ENCODE measurements around the gene ATOSB. TPM values are rescaled to one million over a fixed set of nuclear protein-coding genes. Genes with fewer than 3 reads are reported as not detected.
A peak's percentile ranks its signal among the peaks of the same experiment; 100 is the strongest.

ATOSB gene
- total RNA-seq, 1 experiment from 2014 or later: 36.0 TPM

GRCh38 chr9:35089434-35089833 is 26.2 kb downstream of the ATOSB start:
- no peak for DNase-seq (ENCODE audit: low read depth)

- no peak for DNase-seq (ENCODE audit: low read depth)
These were observed 30.6 kb downstream of the ATOSB start for GRCh38 chr9:35085078-35085477.

DNA sequence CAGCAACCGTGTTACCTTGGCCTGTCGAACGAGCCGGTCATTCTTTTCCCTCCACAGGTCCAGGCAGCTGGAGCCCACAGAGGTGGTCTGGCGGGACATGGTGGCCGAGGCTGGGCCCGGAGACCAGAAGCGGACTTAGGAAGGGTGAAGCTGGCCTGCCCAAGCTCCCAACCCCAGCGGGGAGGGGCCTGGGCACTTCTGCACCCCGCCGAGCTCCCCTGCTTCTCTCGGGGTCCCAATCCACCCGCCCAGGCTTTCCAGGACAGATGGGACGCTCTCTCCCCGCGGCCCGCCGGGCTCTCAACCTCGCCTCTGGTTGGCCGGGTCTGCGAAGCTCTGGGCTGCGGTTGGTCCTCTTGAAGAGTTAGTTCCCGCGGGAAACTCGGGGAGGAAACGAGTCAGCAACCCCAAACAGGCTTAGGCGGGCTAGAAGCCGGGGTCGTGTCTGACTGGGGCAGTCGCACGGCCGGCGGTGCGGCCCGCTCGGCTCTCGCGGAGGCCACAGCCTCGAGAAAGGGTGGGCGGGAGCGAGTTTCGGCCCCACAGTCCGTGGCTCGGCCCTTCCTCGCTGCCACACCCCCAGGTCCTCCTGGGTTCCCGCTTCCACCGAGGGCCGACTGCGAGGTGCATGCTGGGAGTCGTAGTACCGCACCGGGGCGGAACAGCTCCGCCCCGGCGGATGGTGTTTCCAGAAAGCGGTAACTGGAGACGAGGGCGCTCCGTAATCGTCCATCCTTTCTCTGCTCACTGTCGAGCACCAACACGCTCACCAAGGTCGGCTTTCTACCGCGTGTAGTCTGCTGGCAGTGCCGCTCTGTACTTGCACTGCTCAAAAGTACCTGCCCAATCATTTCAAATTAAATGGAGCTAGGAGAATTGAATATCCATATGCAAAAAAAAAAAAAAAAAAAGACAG is 36.0 kb downstream of the ATOSB start, which contains the start of gene FANCG:
Gene FANCG (minus strand): TSS at position 517 of the 916 bp plus-strand sequence. CDS start 418 bp downstream, at position 99.
- peak; percentile 91 for DNase-seq (ENCODE audit: low read depth)

DNA sequence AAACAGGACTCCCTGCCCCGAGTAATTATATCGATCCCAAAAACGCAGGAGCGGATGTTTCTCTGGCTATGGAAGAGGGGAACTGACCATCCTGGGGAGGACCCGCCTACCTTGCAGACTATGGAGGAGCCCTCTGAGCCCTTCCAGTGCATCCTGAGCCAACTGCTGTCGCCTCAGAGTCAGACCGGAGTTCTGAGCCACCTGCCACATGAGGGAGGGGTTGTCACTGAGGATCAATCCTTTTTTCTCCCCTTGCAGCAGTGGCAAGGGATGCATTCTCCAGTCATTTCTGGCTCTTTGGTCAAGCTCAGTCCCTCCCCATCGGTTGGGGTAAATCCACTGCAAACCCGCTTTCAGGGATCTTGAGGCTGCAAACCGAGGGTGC is 36.6 kb downstream of the ATOSB start:
- no peak for DNase-seq (ENCODE audit: low read depth)

- DNase-seq (ENCODE audit: low read depth): no peak
These were observed 37.6 kb downstream of the ATOSB start for GRCh38 chr9:35078066-35078465.

DNA sequence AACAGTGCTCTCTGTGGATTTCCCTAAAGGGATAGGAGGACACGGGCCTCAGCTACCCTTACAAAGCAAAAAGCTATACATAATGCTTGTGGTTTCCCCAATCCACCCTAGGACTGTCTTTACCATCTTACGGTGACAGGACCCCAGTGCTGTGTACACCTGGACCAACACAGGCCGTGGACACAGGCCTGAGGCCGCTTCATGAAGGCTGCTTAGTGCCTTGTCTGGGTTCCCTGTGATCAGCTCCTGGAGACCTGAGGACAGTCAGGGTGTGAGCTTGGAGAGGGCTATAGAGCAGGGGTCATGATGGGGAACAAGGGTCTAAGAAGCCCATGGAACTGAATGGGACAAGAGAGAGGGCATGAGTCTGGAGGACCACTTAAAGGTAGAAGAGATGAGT is 38.8 kb downstream of the ATOSB start:
- DNase-seq (ENCODE audit: low read depth): no peak

GRCh38 chr9:35075358-35075757 is 40.3 kb downstream of the ATOSB start:
- DNase-seq (ENCODE audit: low read depth): no peak

DNA sequence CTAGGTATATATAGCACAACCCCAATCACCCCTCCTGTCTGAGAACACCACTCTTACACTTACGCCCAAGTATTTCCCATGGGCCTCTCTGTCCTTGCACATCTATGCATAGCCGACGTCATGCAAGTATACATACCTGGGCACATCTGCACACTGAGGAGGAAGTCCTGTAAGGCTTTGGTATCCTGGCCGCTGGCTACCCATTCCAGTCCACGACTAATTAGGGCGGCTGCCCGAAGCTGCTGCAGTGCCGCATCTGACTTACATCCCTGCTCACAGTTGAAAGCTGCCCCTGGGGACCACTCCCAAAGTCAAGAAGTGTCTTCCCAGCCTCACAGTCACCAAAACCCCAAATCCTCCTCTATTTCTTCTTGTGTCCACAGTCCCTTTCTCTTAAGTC is 40.9 kb downstream of the ATOSB start:
- DNase-seq (ENCODE audit: low read depth): no peak

DNA sequence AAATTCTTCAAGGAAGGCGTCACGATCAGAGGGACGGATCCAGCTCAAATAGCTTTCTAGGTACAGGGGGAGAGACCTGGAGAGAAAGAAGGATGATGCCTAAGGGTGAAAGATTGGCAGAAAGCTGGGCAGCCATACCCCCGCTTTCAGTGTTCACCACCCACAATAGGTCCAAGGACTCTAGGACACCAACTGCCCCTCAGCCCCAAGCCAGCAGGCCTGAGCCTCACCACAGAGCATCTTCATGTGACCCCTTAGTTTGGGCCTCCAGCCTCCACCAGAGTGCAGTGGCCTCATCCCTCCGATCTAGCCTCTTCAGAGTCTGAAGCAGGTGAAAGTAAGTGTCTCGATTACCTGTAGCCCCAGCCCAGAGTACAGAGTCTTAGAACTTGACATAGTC is 41.5 kb downstream of the ATOSB start:
- DNase-seq (ENCODE audit: low read depth): no peak

- no peak for DNase-seq (ENCODE audit: low read depth)
These were observed 42.4 kb downstream of the ATOSB start for GRCh38 chr9:35073279-35073612.

DNA sequence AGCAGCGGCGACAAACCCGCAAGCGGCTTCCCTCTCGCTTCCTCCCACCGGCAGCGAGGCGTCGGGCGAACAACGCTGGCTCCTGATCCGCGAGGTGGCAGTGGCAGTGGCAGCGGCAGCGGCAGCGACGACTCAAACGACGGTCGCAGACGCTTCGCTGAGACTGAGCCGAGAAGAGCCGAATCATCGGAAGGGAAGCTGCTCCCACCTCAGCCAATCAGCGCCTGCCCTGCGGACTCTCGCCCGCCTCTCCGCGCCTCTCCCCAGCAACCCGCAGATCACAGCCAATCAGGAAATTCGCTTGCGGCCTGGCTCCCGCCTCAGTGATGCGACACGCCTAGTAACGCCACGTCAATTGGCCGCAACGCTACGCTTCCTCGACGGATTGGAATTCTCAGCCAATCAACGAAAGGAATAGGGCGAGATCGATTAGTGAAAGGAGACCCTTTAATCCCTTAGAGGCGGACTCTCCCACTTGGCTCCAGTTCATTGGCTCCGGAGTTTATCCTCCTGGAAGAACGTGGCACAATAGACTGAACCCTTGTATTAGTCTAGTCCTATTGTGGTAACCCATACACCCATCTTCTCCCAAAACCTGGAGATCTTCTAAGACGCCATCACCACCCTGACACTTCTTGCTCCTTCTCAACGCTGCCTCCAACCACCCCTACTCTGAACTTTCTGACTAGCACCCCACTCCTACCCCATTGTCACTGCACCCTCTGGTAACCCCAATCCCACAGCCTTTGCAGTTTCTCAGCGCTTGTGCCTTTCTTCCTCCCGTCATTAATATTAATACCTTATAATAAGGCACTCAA is 43.0 kb downstream of the ATOSB start, which contains the start of gene VCP:
Gene VCP (minus strand): TSS at position 165 of the 818 bp plus-strand sequence. CDS start 272 bp downstream, outside the sequence.
- peak; percentile 99 for DNase-seq (ENCODE audit: low read depth)

DNA sequence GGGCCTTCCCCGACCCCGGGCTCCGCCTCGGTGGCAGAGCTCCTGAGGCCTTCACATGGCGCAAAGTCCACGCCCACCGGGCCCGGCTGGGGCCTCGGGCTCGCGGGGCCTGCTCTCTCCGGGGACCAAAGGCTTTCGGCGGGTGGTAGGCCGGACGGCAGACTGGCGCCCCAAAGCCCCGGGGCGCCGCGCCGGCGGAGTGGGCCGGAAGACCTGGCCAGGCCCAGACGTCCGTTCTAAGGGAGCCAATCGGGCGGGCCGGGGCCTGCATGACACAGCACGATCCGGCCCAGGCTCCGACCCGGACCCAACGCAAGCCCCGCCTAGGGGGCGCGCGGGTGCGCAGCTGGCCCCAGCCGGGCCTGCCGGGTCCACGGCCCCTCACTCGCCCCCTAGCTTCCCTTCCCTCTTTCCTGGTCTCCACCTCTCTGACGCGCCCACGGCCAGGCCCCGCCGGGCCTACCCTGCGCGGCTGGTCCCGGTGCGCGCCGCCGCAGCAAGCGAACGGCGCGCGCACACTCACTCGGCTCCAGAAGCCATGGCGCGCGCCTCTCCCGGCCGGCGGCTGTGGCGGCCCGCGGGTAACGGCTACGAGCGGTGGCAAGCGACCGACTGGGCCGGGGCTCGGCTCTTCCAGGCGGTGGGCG is 43.7 kb downstream of the ATOSB start:
- peak; percentile 85 for DNase-seq (ENCODE audit: low read depth)

- DNase-seq (ENCODE audit: low read depth): no peak
These were observed 44.5 kb downstream of the ATOSB start for GRCh38 chr9:35070823-35071813.

- DNase-seq (ENCODE audit: low read depth): no peak
These were observed 46.6 kb downstream of the ATOSB start for GRCh38 chr9:35069020-35069419.

GRCh38 chr9:35067056-35067455 is 48.6 kb downstream of the ATOSB start:
- no peak for DNase-seq (ENCODE audit: low read depth)

GRCh38 chr9:35060548-35061207 is 55.0 kb downstream of the ATOSB start:
- no peak for DNase-seq (ENCODE audit: low read depth)

- no peak for DNase-seq (ENCODE audit: low read depth)
These were observed 56.2 kb downstream of the ATOSB start for GRCh38 chr9:35059438-35059837.

DNA sequence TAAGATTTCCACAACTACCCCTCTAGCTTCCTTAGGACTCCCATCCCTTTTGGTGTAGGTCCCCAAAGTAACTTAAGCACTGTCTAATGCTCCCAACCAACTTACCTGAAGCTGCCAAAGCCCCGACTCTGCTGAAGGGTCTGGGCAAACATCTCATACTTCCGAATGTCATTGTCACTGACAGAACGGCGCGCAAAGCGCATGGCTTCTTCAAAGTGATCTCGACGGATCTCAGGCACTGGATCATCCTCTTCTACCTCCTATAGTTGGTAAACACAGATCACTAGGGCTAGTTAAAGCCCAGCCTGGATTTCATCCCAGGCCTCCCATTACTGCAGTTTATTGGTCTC is 58.4 kb downstream of the ATOSB start:
- DNase-seq (ENCODE audit: low read depth): no peak

- no peak for DNase-seq (ENCODE audit: low read depth)
These were observed 58.9 kb downstream of the ATOSB start for GRCh38 chr9:35056571-35057270.
